GM23248 (cell line): ENCODE results near the gene PDP2. TPM values are rescaled to one million over a fixed set of nuclear protein-coding genes. Genes with fewer than 3 reads are reported as not detected.

Experiments used
- DNase-seq: peaks from one replicate; pipeline ENCODE4 v3.0.0-alpha.2; 2015
- H2AFZ ChIP-seq: fragments of 200-600 bp; sonication (generic); 2 replicates; pipeline ENCODE4 v1.6.1; 2016; ENCODE audit warnings: antibody characterized with exemption
- H3F3A ChIP-seq: fragments of 200-600 bp; sonication (generic); 2 replicates; pipeline ENCODE4 v1.6.1; 2016; ENCODE audit warnings: mild to moderate bottlenecking, antibody characterized with exemption, mixed run types; ENCODE audit not compliant: insufficient read depth
- H3K27ac ChIP-seq: fragments of 200-600 bp; sonication (generic); 2 replicates; pipeline ENCODE4 v1.5.1; 2016; ENCODE audit warnings: mild to moderate bottlenecking
- H3K27me3 ChIP-seq: fragments of 200-600 bp; sonication (generic); replicated peaks from 2 replicates; pipeline ENCODE4 v1.6.1; 2016; ENCODE audit warnings: mild to moderate bottlenecking; ENCODE audit not compliant: insufficient read depth
- H3K36me3 ChIP-seq: fragments of 200-600 bp; sonication (generic); 2 replicates; pipeline ENCODE4 v1.6.1; 2016; ENCODE audit warnings: low read depth, mild to moderate bottlenecking
- H3K4me1 ChIP-seq: fragments of 200-600 bp; sonication (generic); 2 replicates; pipeline ENCODE4 v1.6.1; 2016; ENCODE audit warnings: mild to moderate bottlenecking; ENCODE audit not compliant: insufficient read depth
- H3K4me2 ChIP-seq: fragments of 200-600 bp; sonication (generic); one replicate; pipeline ENCODE4 v1.6.1; 2016; ENCODE audit warnings: mild to moderate bottlenecking; ENCODE audit not compliant: unreplicated experiment
- H3K4me3 ChIP-seq: fragments of 200-600 bp; sonication (generic); 2 replicates; pipeline ENCODE4 v1.5.1; 2016; ENCODE audit warnings: mild to moderate bottlenecking
- H3K79me2 ChIP-seq: fragments of 200-600 bp; sonication (generic); 2 replicates; pipeline ENCODE4 v1.6.1; 2016; ENCODE audit warnings: mild to moderate bottlenecking; ENCODE audit not compliant: insufficient read depth
- H3K9ac ChIP-seq: fragments of 200-600 bp; sonication (generic); 2 replicates; pipeline ENCODE4 v1.6.1; 2016; ENCODE audit warnings: mild to moderate bottlenecking
- H3K9me2 ChIP-seq: fragments of 200-600 bp; sonication (generic); 2 replicates; pipeline ENCODE4 v1.6.1; 2016; ENCODE audit warnings: mixed run types, mild to moderate bottlenecking, moderate library complexity; ENCODE audit not compliant: insufficient read depth
- H3K9me3 ChIP-seq: fragments of 200-600 bp; sonication (generic); one replicate; pipeline ENCODE4 v1.6.1; 2017; ENCODE audit warnings: low read depth
- H4K20me1 ChIP-seq: fragments of 200-600 bp; sonication (generic); 2 replicates; pipeline ENCODE4 v1.6.0; 2016; ENCODE audit not compliant: insufficient read depth
- EZH2 ChIP-seq: fragments of 200-600 bp; sonication (generic); IDR thresholded peaks from 2 replicates; pipeline ENCODE4 v1.6.1; 2018; ENCODE audit warnings: antibody characterized with exemption, mild to moderate bottlenecking; ENCODE audit not compliant: insufficient read depth, poor library complexity, severe bottlenecking
- EZH2phosphoT487 ChIP-seq: fragments of 200-600 bp; sonication (generic); IDR thresholded peaks from 2 replicates; pipeline ENCODE4 v1.6.1; 2018; ENCODE audit warnings: antibody characterized with exemption, moderate library complexity, mild to moderate bottlenecking, low read depth; ENCODE audit not compliant: insufficient read depth
- WGBS, 2 experiments: methylation state at CpG; one replicate each; pipeline ENCODE4 v1.1.6; 2015 to 2017; ENCODE audit warnings: low lambda C conversion rate in 2 of 2, low coverage in 1 of 2; ENCODE audit errors: missing lambda C conversion rate in 2 of 2; 5-methylcytosine and 5-hydroxymethylcytosine counted together
- in situ Hi-C: fragments of 300-500 bp; cut with MboI; formaldehyde crosslinking; loops from 2 replicates; pipeline ENCODE4 v1.15.0; 2020
- polyA plus RNA-seq: library from polyadenylated mRNA; unstranded; fragments of >200 nt; fragmentation: Nextera tagmentation; extraction: Ambion mirVana; gene quantifications from 2 replicates; pipeline ENCODE4 v1.2.1, GENCODE V29; 2016
- total RNA-seq: library from RNA; depleted of rRNA; stranded (reverse); fragments of >200 nt; shearing (Covaris generic); gene quantifications from 2 replicates; pipeline ENCODE4 v1.2.3, GENCODE V29; 2014

PDP2 gene
- total and polyA plus RNA-seq, 2 experiments from 2014 or later, result 3.3 to 3.9 TPM

DNA sequence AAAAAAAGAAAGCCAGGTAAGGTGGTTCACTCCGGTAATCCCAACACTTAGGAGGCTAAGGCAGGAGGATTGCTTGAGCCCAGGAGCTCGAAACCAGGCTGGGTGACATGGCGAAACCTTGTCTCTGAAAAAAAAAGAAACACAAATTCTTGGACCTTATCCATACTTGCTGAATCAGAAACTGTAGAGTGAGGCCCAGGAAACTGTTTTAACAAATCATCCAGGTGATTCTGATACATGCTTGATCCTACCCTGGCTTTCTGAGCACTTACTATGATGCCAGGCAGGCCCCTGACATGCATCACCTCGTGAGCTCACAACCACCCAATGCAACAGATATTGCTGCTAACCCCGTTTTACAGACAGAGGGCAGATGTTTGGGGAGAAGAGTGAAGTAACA is 45.6 kb upstream of the PDP2 start:
- H3K27me3 ChIP-seq, result 0 out of 2 replicates have a peak, but pooled peaks cover 15% of the 10 kb centered on the region
- in situ Hi-C loops, result no loop called here
- no peaks in the 10 kb centered on the region for H3K9me3 ChIP-seq
- no peak for DNase-seq
- TF ChIP-seq EZH2 (no peak), EZH2phosphoT487 (no peak)
- H3K4me3 ChIP-seq, result no peak overlapping the region
- no peaks in the 10 kb centered on the region for H3K9me2 ChIP-seq
- WGBS, 2 experiments, result 82% methylated on average over 5 of the region's 5 CpGs
- H3K9ac ChIP-seq, result no peak overlapping the region
- H3K79me2 ChIP-seq, result peaks cover 6% of the 10 kb centered on the region
- H2AFZ ChIP-seq, result no peak overlapping the region
- H3K36me3 ChIP-seq, result no peaks in the 10 kb centered on the region
- no peaks in the 10 kb centered on the region for H4K20me1 ChIP-seq
- no peak overlapping the region for H3K4me2 ChIP-seq
- H3F3A ChIP-seq, result no peaks in the 10 kb centered on the region; the same call in 1 of the 2 replicates
- no peak overlapping the region for H3K27ac ChIP-seq
- peaks cover 12% of the 10 kb centered on the region for H3K4me1 ChIP-seq

DNA sequence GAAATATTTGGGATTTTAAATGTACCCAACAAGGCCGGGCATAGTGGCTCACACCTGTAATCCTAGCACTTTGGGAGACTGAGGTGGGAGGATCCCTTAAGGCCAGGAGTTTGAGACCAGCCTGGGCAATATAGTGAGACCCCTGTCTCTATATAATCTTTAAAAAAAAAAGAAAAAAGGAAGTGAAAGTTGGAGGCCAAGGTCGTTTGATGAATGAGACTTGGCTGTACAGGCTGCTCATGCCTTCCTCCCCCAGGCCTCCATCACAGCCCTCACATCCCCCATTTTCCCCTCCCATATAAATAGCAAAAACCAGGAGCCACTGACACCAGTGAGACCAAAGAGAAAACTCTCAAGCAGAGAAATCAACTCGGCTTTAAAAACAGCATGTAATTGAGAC is 39.4 kb upstream of the PDP2 start:
- no peak for DNase-seq
- Histone ChIP-seq H2AFZ (no peak overlapping the region), H3K4me2 (no peak overlapping the region), H3K9ac (no peak overlapping the region), H3K36me3 (no peaks in the 10 kb centered on the region), H3K27ac (no peak overlapping the region), H3K4me1 (no peaks in the 10 kb centered on the region), H3K9me3 (no peaks in the 10 kb centered on the region), H3F3A (no peaks in the 10 kb centered on the region), H3K27me3 (peaks cover 40% of the 10 kb centered on the region), H4K20me1 (no peaks in the 10 kb centered on the region), H3K4me3 (no peak overlapping the region), H3K9me2 (no peaks in the 10 kb centered on the region), H3K79me2 (no peaks in the 10 kb centered on the region)
- TF ChIP-seq EZH2phosphoT487 (no peak), EZH2 (no peak)
- in situ Hi-C loops, result no loop called here
- 41 to 48% methylated on average over 3 of the region's 3 CpGs for WGBS, 2 experiments

GRCh38 chr16:66841366-66841765 is 38.9 kb upstream of the PDP2 start:
- TF ChIP-seq EZH2phosphoT487 (no peak), EZH2 (no peak)
- no peak for DNase-seq
- Histone ChIP-seq H3K9ac (no peak overlapping the region), H3K27me3 (peaks cover 41% of the 10 kb centered on the region), H3K9me3 (no peaks in the 10 kb centered on the region), H2AFZ (no peak overlapping the region), H3K27ac (no peak overlapping the region), H3K4me3 (no peak overlapping the region), H4K20me1 (no peaks in the 10 kb centered on the region), H3F3A (no peaks in the 10 kb centered on the region), H3K4me1 (no peaks in the 10 kb centered on the region), H3K4me2 (no peak overlapping the region), H3K79me2 (no peaks in the 10 kb centered on the region), H3K36me3 (no peaks in the 10 kb centered on the region), H3K9me2 (no peaks in the 10 kb centered on the region)
- 80 to 83% methylated on average over 4 of the region's 4 CpGs for WGBS, 2 experiments
- in situ Hi-C loops, result no loop called here

DNA sequence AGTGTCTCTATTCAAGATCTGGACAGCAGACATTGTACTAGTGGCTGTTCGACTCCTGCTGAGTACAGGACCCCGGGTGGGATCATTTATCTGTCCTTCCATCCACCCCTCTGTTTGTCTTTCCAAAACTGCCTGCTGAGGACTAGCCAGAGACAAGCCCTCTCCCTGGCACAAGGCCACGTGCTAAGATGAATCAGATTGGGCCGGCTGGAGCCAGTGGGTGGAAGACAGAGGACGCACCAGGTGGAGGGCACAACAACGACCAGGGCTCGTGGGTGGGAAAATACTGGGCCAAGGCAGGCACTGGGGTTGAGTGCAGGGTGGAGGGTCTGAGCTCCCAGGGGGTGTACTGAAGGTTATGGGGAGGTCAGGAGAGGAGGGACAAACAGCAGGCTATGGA is 37.5 kb upstream of the PDP2 start:
- Histone ChIP-seq H3K9me3 (no peaks in the 10 kb centered on the region), H4K20me1 (no peaks in the 10 kb centered on the region), H3K4me3 (no peak overlapping the region), H2AFZ (no peak overlapping the region), H3K9ac (no peak overlapping the region), H3K27ac (no peak overlapping the region), H3K79me2 (no peaks in the 10 kb centered on the region), H3K36me3 (no peaks in the 10 kb centered on the region), H3K27me3 (peaks cover 44% of the 10 kb centered on the region), H3K4me1 (no peaks in the 10 kb centered on the region), H3K9me2 (no peaks in the 10 kb centered on the region), H3F3A (no peaks in the 10 kb centered on the region), H3K4me2 (no peak overlapping the region)
- 61 to 66% methylated on average over 7 of the region's 7 CpGs for WGBS, 2 experiments
- peak; percentile 55 for DNase-seq
- no peak for TF ChIP-seq EZH2
- in situ Hi-C loops, result no loop called here

DNA sequence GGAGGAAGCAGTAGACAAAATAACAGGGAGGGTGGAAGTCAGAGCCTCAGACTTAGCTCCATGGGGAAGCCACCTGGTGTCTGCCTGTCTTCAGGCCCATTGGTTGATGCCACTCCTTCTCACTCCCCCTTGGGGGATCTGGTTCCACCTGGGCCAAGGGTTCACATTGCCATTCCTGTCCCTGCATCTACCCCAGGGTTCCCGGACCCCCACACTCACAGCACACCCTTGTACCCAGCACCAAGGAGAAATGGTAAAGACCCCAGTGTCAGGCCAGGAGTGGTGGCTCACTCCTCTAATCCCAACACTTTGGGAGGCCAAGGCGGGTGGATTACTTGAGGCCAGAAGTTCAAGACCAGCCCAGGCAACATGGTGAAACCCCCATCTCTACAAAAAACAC is 37.1 kb upstream of the PDP2 start:
- no peak for TF ChIP-seq EZH2phosphoT487
- no peak for TF ChIP-seq EZH2
- H2AFZ ChIP-seq, result no peak overlapping the region
- no peaks in the 10 kb centered on the region for H4K20me1 ChIP-seq
- in situ Hi-C loops, result no loop called here
- no peak for DNase-seq
- no peak overlapping the region for H3K9ac ChIP-seq
- no peaks in the 10 kb centered on the region for H3K9me2 ChIP-seq
- no peaks in the 10 kb centered on the region for H3K36me3 ChIP-seq
- no peaks in the 10 kb centered on the region for H3F3A ChIP-seq
- 86 to 91% methylated on average over 2 of the region's 2 CpGs for WGBS, 2 experiments
- H3K9me3 ChIP-seq, result no peaks in the 10 kb centered on the region
- no peak overlapping the region for H3K4me3 ChIP-seq
- H3K4me1 ChIP-seq, result no peaks in the 10 kb centered on the region
- H3K4me2 ChIP-seq, result no peak overlapping the region
- no peaks in the 10 kb centered on the region for H3K79me2 ChIP-seq
- H3K27ac ChIP-seq, result no peak overlapping the region
- H3K27me3 ChIP-seq, result peaks cover 45% of the 10 kb centered on the region
